GM12892 (cell line): ENCODE measurements around the gene STAU1.

ENCODE experiments used
- POLR2A ChIP-seq: IDR thresholded peaks from 2 replicates; pipeline ENCODE4 v1.6.1; 2011; ENCODE audit warnings: low read depth, low read length, control low read depth
- POLR2AphosphoS5 ChIP-seq: IDR thresholded peaks from 2 replicates; pipeline ENCODE4 v1.6.1; 2011; ENCODE audit warnings: low read depth, low read length, control low read depth
- TAF1 ChIP-seq: IDR thresholded peaks from 2 replicates; pipeline ENCODE4 v1.6.1; 2011; ENCODE audit warnings: low read depth, mild to moderate bottlenecking, control low read depth, low read length, borderline replicate concordance

DNA sequence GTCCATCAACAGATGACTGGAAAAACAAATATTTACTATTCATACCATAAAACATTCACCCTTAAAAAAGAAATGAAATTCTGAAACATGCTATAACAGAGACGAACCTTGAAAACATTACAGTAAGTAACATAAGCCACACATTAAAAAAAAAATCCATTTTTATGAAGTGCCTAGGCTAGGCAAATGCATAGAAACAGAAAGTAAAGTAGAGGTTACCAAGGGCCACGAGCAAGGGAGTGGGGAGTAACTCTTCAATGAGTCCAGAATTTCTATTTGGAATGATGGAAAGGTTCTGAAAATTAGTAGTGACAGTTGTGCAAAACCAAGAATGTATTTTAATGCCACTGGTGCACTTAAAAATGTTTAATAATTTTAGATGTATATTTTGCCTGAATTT lies 47.7 kb downstream of the STAU1 start:
- TF ChIP-seq TAF1 (no peak), POLR2A (no peak), POLR2AphosphoS5 (no peak)
